HG03280 (cell line): Measurements from ENCODE around the gene OPCML.

ENCODE experiments used
- ATAC-seq: cut with Tn5 transposase; IDR thresholded peaks from one replicate; pipeline ENCODE4 v1.9.1; 2021; ENCODE audit warnings: mild to moderate bottlenecking, moderate library complexity; ENCODE audit not compliant: unreplicated experiment

Gene OPCML

GRCh38 chr11:132872211-132872610 is 660.1 kb downstream of the OPCML start:
- ATAC-seq = no peak

- no peak for ATAC-seq
Measured at GRCh38 chr11:132866783-132867545, 665.3 kb downstream of the OPCML start.

GRCh38 chr11:132865623-132866022 is 666.7 kb downstream of the OPCML start:
- ATAC-seq = no peak

GRCh38 chr11:132864811-132865576 is 667.3 kb downstream of the OPCML start:
- ATAC-seq = no peak

GRCh38 chr11:132862933-132863332 is 669.4 kb downstream of the OPCML start:
- no peak for ATAC-seq

- ATAC-seq = no peak
Measured at GRCh38 chr11:132862137-132862536, 670.2 kb downstream of the OPCML start.

GRCh38 chr11:132859306-132859705 is 673.0 kb downstream of the OPCML start:
- no peak for ATAC-seq

GRCh38 chr11:132858223-132858622 is 674.1 kb downstream of the OPCML start:
- ATAC-seq = no peak

- no peak for ATAC-seq
Measured at GRCh38 chr11:132856032-132856431, 676.3 kb downstream of the OPCML start.

- no peak for ATAC-seq
Measured at GRCh38 chr11:132855516-132855915, 676.8 kb downstream of the OPCML start.

GRCh38 chr11:132853886-132854285 is 678.4 kb downstream of the OPCML start:
- ATAC-seq = no peak

GRCh38 chr11:132852361-132852760 is 679.9 kb downstream of the OPCML start:
- ATAC-seq = no peak

GRCh38 chr11:132851247-132851646 is 681.1 kb downstream of the OPCML start:
- ATAC-seq = no peak

GRCh38 chr11:132850266-132850665 is 682.0 kb downstream of the OPCML start:
- no peak for ATAC-seq

GRCh38 chr11:132848336-132848735 is 684.0 kb downstream of the OPCML start:
- ATAC-seq = no peak

- ATAC-seq = no peak
Measured at GRCh38 chr11:132846075-132846474, 686.2 kb downstream of the OPCML start.

GRCh38 chr11:132844956-132845696 is 687.2 kb downstream of the OPCML start:
- ATAC-seq = no peak

GRCh38 chr11:132840660-132841059 is 691.6 kb downstream of the OPCML start:
- ATAC-seq = no peak

GRCh38 chr11:132840191-132840590 is 692.1 kb downstream of the OPCML start:
- no peak for ATAC-seq

- ATAC-seq = no peak
Measured at GRCh38 chr11:132839236-132839945, 692.9 kb downstream of the OPCML start.

- no peak for ATAC-seq
Measured at GRCh38 chr11:132838627-132839026, 693.7 kb downstream of the OPCML start.
